Measurements from ENCODE around the gene MYO18B.

Gene MYO18B

DNA sequence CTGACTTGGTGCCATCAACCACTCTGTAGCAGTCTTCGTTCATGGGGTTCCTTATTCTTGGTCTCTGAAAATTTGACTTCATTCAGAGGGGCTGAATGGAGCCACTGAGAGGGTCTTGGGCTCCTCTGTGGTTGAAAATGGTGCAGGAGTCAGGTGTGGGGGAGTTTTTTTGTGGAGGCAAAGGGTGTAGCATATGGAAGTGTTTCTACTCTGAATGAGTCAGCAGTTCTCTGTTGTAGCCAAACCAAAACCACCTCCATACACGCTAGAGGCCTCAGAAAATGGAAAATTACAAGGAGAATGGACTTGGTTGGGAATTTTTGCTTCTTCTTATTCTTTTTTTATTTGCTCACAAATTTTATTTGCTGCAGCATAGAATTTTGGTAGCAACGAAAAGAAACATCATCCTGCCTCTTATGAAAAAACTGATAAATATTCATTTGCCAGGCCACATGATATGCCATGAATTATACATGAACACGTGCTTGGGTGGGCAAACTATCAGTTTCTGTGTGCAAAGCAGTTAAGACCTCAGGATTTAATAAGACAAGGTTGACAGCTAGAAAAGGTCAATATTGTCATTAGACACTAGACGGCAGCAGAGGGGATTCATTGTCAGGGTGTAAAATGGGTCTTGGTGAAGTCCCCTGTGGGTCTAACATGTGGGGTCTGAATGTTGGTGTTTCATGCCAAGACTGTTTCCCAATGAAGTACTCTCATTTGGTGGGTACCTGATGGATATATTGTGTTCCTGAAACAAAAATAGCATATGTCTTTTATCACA lies 111.7 kb downstream of the MYO18B start:
- no peak for DNase-seq

DNA sequence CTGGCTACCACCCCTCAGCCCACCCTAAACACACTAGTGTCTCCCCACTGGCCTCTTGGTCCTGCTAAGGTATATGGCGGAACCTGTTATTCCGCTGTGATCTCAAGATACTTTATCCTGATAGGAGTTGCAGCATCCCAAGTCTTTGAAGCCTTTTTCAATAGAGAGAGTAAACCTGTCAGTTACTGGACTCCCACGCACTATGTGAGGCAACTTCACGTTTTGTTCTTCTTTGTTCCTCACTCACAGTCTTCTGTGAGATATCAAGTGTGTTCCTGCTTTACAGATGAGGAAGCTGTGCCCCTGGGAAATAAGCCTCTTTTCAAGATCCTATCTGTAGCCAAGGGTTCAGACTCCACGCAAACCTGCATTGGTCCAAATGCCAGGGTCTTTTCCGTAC lies 127.8 kb downstream of the MYO18B start:
- no peak for DNase-seq

DNA sequence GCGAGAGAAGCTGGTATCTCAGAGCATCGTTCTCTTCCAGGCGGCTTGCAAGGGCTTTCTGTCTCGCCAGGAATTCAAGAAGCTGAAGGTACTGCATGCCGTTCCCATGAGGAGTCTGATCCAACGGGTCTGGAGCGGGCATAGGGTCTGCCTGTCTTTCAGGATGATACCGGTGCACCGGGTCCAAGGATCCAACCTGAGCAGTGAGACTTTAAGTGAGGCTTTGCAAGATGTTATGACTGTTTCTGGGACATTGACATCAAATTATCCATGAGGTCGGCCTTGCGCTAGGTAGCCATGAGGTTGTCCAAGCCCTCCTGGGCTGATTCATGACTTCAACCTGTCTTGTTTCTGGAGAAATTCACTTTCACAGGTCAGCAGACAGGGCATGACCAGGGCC lies 132.3 kb downstream of the MYO18B start:
- no peak for DNase-seq

DNA sequence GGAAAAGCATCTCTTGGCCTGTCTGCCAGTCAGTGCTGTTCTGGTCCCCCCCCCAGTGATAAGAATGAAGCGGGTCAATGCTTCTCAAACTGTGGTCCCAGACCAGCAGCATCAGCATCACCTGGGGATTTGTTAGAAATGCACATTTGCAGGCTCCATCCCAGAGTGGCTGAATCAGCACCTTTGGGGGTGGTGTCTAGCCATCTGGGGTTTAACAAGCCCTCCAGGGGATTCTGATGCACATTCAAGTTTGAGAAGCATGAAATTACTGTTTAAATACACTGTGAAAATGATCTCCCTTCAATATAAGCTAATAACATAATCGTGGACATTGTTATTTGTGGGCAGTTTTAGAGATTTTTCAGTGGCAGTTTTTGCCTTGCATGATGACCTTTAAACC lies 133.5 kb downstream of the MYO18B start:
- no peak for DNase-seq

DNA sequence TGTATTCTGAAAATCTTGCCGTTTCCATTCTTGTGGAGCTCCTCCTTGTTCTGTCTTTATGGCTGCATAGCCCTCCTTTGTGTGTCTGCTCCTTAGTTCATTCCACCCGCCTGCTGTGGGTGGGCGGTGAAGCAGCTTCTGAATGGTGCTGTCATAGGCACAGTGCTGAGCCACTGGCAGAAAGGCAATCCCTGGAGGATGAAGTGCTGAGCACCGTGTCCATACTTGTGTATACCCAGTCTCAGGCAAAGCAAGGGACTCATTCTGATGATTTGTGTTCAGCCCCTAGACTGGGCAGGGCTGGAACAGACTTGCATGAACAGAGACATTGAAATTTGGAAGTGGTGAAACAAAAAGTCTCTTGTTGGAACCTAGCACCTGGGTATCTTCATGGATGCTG lies 134.9 kb downstream of the MYO18B start:
- no peak for DNase-seq

DNA sequence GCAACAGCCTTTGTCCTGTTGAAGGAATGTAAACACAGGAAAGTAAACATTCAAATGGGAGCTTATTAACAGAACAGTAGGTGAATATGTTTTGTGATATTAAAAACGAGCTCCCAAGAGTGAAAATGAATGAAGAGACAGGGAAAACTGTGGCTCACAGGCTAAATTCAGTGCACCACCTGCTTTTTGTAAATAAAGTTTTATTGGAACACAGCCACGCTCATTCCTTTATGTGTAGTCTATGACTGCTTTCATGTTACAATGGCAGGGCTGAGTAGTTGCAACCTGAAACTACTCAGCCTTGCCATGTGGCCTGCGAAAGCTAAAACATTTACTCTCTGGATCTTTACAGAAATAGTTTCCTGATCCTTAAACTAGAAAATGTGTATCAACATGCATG lies 136.9 kb downstream of the MYO18B start:
- DNase-seq, result no peak

DNA sequence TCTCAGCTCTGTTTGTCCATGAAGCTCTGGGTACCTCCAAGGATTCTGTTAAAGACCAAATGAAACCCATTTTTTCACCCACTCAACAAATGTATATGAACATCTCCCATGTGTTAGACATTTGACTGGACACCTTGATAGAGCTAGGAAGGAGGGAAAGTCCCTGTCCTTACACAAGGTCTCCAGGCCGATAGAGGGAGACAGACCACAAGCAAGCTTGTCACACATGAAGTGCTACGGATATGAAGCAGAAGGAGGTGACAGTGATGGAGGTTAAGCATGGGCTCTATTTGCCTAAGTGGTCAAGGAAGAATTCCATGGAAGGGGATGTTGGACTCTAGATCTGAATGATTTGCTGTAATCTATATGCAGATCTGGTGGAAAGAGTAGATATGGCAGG lies 138.5 kb downstream of the MYO18B start:
- DNase-seq, result no peak

DNA sequence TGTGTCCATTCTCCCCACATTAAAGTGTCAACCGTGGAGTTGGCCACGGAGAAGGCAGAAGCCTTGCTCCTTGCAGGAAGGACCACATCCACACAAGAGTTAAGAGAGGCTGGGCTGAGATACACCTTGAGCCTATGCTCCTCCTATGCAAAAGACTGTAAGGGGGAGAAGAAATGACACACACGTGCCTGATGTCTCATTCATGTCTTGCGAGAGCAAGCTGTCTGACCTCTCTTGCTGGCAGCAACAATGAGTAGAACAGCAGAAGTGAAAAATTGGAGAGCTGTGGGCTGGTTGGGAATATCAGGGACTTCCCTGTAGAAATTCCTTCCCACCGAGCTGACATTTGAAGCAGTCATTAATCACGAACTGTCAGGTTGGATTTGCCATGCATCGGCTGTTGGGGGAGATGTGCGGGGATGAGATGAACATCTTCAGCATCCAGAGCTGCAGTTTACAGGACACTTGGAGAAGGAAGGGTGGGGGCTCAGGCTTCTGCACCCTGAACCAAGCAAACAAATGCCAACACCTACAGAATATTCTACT lies 139.3 kb downstream of the MYO18B start:
- no peak for DNase-seq

DNA sequence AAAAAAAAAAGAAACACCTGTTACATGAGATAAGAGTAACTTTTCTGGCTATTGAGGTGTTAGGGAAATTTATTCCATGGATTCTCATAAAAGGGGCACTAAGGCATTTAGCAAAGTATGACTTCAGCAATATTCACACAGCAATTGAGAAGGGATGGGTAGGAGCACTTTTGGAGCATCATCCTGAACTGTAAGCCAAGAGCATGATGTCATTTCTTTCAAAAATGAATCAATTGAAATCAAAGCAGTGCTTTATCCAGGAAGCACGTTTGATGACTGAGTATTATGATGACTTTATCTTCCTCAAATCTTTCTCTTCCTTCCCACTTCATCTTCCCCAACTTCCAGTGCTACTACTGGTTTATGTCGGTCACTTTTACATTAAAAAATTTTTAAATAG lies 140.4 kb downstream of the MYO18B start:
- no peak for DNase-seq

DNA sequence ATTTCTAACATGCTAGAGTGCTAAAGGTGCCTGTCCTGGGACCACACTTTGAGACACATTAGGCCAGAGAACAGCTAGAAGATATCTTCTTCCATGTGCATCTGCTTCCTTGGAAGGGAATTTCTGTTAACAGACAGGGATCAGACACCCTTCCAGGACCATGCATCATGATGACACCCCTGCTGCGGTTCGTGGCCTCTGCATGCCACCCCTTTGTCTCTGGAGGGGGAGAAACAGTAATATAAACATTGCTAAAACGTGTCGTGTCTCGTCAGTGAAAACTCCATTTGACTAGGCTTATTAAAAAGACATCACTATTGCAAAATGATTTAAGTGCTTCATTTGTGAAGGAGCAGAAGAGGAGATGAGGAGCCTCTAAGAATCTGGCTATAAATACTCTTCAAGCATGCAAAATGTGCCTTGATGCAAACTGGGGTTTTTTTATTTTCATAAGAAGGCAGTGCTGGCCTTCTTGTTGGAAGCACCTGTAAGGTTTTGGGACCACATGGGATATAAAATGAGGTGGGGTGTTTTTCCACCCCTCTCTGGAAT lies 141.6 kb downstream of the MYO18B start:
- DNase-seq, result no peak

DNA sequence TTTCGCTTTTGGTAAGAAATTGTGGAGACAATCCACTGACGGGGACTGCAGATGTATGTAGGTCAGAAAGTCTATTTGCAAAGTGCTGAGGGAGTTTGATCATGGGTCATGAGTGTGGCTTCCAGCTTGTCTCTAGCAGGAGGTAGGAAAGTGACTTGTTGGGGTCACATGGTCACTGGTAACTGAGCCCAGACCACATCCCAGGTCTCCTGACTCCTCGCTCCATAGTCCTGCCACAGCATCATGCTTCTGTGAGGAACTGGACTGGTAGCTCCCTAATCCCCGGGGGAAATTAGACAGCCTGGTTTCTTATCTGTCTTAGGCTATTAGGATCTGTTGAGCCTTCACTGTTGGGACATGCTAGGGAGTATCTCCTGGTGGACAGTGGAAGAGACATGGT lies 142.1 kb downstream of the MYO18B start:
- no peak for DNase-seq

DNA sequence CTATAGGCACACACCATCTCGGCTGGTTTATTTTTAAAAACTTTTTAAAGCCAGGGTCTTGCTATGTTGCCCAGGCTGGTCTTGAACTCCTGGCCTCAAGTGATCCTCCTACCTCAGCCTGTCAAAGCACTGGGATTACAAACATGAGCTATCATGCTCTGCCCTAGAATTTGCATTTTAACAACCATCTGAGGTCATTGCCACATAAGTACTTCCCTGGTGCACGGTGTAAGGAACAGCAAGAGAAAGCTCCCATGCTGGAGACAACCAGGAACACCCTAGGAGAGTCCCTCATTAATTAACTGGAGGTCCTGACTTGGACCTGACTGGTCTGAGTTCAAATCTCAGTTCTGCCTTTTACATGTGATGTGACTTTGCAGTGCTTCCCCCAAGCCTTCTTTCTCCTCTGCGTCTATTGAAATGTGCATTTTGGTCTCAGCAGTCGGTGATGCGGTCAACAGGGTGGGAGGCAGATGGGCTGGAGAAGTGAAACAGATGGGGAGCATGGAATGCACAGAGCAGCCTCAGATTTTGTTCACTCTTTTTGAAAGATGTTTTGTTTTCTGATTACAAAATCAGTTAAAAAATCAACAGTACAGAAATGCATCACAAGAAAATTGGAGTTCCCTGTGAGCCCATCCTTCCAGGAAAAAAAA lies 146.5 kb downstream of the MYO18B start:
- DNase-seq, result no peak

DNA sequence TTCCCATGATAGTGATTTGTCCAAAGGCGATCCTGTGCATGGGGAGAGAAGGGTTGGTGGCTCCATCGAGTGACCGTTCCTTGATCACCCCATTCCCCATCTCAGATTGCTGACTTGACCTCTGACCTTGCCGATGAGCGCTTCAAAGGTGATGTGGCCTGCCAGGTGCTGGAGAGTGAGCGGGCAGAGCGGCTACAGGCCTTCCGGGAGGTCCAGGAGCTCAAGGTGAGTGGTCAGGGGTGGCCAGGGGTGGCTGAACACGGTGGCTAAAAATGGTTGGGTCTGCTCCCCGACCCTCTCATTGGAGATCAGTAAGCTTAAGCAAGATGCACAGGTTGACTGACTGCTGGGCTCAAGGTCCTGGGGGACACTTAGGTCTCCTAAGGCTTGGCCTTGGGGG lies 148.7 kb downstream of the MYO18B start:
- no peak for DNase-seq

DNA sequence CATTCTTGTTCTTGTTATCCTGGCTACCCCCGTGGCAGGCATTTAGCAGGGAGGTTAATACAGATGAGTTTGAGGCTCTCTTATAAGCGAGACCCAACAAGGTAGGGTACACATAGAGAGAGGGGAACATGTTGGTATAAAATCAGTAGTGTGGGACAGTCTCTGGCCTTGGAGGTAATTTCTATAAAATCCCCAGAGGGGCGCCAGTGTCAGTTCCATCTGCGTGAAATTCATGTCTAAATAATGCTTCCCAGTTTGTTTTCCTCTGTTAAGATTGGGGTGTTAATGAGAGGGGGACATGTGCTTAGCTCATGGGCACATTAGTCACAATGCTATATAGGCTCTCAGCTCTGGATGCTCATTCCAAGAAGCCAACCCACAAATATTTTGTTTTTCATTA lies 150.7 kb downstream of the MYO18B start:
- DNase-seq, result no peak

DNA sequence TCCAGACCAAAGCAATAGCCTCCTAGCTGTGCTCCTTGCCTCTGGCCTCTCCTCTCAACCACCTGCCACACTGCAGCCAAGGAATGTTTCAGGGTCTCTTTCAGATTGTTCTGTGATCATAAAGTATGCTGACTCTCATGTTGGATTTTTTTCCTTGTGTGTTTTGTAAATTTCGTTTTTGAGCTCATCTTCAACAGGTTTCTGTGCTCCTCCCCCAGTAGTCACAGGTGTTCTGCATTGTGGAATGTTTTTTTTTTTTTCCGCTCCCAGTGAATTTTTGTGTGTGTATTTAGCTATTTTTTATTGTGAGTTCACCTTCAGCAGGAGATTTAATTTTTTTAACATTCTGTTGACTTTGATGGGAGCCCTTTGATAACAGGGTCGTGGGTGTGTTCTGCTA lies 153.7 kb downstream of the MYO18B start:
- no peak for DNase-seq

DNA sequence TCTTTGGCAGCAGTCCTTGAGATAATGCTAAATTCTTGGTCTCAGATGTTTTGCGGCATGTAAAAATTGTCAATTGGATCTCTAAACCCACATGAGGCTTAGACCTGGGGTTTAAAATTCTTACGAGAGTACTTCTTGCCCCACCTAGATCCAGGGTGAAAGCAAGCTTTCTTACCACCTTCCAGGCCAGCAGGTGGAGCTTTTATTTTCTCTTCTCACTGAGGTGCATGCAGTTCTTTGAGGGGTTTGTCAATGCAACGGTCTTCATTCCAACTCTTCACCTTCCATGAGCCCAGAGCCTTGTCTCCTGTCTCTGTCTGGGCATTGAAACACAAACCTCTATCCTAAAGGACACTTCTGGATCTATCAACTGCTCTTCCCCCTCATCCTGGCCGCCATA lies 154.1 kb downstream of the MYO18B start:
- DNase-seq, result no peak

DNA sequence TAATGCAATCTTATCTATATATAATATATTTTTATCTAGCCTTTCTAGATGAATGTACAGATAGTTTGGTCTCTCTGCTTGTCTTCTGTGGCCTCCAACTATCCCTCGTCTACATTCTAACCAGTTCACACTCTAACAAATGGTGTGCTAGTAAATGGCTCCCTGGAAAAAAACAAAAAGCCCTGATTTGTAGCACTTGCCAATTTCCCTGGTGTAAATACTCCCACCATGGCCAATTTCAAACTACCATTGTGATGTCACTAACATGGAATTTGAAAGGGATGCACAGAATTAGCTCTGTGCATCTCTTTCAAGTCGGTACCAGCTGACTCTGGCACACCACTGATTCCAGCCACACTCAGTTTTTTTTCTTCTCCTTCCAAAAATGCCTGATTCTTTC lies 154.6 kb downstream of the MYO18B start:
- no peak for DNase-seq

DNA sequence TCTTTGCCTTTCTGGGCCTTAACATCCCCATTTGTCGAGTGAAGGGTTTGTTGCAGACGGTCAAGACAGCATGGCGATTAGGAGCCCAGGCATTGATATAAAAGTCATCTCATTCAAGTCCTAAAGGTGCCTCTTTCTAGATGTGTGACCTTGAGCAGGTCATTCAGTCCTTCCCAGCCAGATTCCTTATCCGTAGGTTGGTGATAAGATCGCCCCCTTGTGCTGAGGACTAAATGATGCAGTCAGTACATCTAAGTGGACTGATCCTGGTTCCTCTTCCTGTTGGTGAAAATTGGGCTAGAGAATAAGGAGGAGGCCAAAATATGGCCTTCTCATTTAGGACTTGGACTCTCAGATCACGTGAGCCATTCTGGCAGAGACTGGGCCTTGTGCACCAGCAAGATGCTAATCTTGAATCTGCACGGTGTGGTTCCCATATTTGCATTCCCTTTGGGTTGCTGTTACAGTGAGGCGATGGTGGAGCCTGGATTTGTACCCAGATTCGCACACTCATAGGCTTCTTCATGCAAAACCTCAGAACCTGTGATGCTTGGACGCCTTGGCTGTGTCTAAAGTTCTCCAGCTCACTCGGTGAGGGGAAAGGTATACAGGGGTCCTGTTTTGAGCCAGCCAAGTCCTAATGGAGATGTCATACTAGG lies 156.8 kb downstream of the MYO18B start:
- no peak for DNase-seq

DNA sequence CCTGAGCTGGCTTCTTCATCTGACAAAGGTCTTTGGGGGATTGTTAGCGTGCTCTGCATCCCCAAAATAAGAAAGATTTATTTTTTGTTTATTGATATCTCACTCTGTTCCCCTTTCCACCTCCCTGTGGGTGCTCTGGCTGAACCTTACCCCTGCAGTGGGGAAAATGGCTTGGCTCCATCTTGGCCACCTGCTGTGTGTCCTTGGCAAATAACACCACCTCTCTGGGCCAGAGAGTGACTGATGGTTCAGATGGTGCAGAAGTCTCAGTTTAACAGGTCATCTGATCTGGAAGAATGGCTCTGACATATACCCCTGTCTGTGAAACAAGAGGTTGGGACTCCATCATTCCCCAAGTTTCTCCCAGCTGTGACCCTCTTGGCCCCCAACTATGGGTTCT lies 157.6 kb downstream of the MYO18B start:
- no peak for DNase-seq

DNA sequence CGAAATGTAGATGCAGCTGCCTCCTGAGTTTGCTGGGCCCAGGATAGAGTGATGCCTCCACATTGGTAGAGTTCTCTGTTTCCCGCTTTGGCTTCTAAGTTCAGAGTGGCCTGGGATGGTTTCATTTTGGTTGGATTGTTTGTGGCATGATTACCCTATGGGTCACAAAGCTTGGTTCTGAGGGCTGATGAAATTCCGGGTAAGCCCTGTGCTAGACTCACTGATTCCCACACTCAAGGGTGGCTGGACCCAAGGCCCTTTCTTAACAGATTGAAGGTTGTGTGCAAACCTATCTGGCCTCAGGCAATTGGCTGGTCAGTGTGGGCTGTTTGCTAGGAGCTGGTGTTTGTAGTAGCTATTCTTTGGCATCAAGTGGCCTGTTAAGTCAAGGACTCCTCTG lies 158.4 kb downstream of the MYO18B start:
- DNase-seq, result no peak

DNA sequence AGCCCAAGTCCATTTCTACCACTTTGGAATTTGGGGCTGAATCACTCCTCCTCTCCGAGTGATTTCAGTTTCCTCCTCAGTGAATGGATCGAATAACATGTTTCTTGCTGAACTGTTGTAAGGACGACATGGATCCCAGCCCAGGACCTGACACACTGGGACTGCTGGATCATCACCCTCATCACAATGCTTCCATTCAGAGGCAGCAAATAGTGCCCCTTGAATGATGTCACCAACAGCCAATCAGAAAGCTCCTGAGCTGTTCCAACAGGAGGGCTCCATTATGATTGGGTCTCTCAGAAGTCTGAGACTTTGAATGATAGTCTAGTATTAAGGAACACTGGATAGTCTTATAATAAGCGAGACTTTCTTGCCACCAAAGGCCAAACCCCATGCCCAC lies 158.9 kb downstream of the MYO18B start:
- no peak for DNase-seq

DNA sequence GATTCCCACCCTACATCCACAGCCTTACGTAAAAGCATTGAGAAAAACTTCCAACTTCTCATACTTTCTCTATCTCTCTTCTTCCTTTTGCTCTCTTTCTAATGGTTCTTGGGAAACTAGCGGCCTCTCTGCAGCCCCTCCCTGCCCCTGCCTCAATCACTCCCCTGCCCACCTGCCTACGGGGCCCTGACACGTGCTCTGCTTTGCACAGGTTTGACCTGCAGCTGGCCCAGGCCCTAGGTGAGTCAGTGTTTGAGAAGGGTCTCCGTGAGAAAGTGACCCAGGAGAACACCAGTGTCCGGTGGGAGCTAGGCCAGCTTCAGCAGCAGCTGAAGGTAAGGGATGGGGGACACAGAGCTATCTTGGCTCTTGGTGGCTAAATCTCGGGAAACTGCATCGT lies 160.4 kb downstream of the MYO18B start:
- DNase-seq, result no peak

DNA sequence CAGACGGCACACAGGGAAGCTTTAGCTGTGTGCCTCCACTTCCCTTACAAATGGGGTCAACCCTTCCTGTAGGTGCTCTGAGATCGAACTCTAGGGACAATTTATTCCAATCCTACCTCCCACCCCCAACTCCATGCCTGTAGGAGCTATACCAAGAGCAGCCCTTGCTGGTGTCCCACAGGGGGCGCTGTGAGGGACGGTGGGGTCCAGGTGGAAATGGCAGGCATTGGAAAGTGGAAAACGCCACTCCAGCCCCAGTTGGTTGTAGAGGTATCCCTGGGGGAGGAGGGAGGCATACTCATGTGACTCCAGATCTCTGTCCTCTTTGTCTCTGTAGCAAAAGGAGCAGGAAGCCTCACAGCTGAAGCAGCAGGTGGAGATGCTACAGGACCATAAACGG lies 161.3 kb downstream of the MYO18B start:
- no peak for DNase-seq

DNA sequence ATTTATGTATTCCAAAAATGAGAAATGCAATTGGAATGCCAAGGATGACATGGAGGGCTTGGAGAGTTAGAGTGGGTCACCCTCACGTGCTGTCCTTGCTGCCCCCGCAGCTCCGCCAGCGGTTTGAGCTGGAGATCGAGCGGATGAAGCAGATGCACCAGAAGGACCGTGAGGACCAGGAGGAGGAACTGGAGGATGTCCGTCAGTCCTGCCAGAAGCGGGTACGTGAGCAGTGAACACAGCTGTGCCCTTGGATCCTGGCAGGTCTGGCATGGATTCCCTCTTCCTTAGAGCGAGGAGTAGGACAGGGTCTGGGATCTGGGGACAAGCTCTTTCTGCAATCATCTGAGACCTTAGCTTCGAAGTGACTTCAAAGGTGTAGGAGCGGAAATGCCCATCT lies 166.2 kb downstream of the MYO18B start:
- DNase-seq, result no peak
